ENCODE results near the gene LATS2. TPM values are rescaled to one million over a fixed set of nuclear protein-coding genes. Genes with fewer than 3 reads are reported as not detected.

Gene LATS2
- total RNA-seq, 1 experiment from 2014 or later = 18.8 TPM

- TF ChIP-seq ZNF274 (IDR thresholded peaks at IDR 0.05; ENCODE audit: low read depth, low read length) = no peak
- TF ChIP-seq EGR1 (IDR thresholded peaks at IDR 0.05; ENCODE audit: low read depth) = no peak
- TF ChIP-seq, protein P1, sequence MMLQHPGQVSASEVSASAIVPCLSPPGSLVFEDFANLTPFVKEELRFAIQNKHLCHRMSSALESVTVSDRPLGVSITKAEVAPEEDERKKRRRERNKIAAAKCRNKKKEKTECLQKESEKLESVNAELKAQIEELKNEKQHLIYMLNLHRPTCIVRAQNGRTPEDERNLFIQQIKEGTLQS (IDR thresholded peaks at IDR 0.05) = no peak
- TF ChIP-seq SP1 (IDR thresholded peaks at IDR 0.05; ENCODE audit: low read depth) = no peak
- TF ChIP-seq, protein P2, sequence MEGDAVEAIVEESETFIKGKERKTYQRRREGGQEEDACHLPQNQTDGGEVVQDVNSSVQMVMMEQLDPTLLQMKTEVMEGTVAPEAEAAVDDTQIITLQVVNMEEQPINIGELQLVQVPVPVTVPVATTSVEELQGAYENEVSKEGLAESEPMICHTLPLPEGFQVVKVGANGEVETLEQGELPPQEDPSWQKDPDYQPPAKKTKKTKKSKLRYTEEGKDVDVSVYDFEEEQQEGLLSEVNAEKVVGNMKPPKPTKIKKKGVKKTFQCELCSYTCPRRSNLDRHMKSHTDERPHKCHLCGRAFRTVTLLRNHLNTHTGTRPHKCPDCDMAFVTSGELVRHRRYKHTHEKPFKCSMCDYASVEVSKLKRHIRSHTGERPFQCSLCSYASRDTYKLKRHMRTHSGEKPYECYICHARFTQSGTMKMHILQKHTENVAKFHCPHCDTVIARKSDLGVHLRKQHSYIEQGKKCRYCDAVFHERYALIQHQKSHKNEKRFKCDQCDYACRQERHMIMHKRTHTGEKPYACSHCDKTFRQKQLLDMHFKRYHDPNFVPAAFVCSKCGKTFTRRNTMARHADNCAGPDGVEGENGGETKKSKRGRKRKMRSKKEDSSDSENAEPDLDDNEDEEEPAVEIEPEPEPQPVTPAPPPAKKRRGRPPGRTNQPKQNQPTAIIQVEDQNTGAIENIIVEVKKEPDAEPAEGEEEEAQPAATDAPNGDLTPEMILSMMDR (IDR thresholded peaks at IDR 0.05 in 2 of 3, conservative IDR thresholded peaks at IDR 0.05 in 1 of 3; ENCODE audit: borderline replicate concordance in 1 of 3, insufficient read depth in 1 of 3, low read depth in 2 of 3, low read length in 2 of 3) = no peak
- TF ChIP-seq CEBPB (IDR thresholded peaks at IDR 0.05; ENCODE audit: low read depth) = no peak
- no peak for TF ChIP-seq CBX3 (IDR thresholded peaks at IDR 0.05; ENCODE audit: low read depth)
Measured at GRCh38 chr13:21067848-21068247, 6.5 kb upstream of the LATS2 start (continued).

- CTCF ChIA-PET = no interaction called here
- no peak overlapping the region for H3K4me2 ChIP-seq (ENCODE audit: low read length)
- H3K36me3 ChIP-seq (ENCODE audit: control insufficient read depth in 1 of 2, insufficient read depth in 2 of 2, low read length in 2 of 2) = no peaks in the 10 kb centered on the region
- BruUV-seq (replicated peaks) = no TSS peak
- H3K4me3 ChIP-seq (replicated peaks in 1 of 2; ENCODE audit: low read depth in 1 of 2, low read length in 2 of 2) = no peak overlapping the region
- H2AFZ ChIP-seq (ENCODE audit: low read depth, low read length, poor library complexity, severe bottlenecking) = no peak overlapping the region
- H3K27me3 ChIP-seq (ENCODE audit: insufficient read depth, low read length) = no peaks in the 10 kb centered on the region
- H3K9ac ChIP-seq (ENCODE audit: low read length) = no peak overlapping the region
- no peak for TF ChIP-seq SP1 (IDR thresholded peaks at IDR 0.05; ENCODE audit: low read depth)
- TF ChIP-seq SRF (IDR thresholded peaks at IDR 0.05; ENCODE audit: low read depth) = no peak
- no peak for TF ChIP-seq SIN3A (IDR thresholded peaks at IDR 0.05; ENCODE audit: low read depth)
- no peak for TF ChIP-seq TCF7L2 (IDR thresholded peaks at IDR 0.05; ENCODE audit: borderline replicate concordance, extremely low read depth, insufficient read depth, insufficient read length)
- TF ChIP-seq ELF1 (IDR thresholded peaks at IDR 0.05; ENCODE audit: borderline replicate concordance, low read depth) = no peak
- TF ChIP-seq CEBPB (IDR thresholded peaks at IDR 0.05; ENCODE audit: low read depth) = no peak
- TF ChIP-seq, protein P2 (IDR thresholded peaks at IDR 0.05 in 2 of 3, conservative IDR thresholded peaks at IDR 0.05 in 1 of 3; ENCODE audit: borderline replicate concordance in 1 of 3, insufficient read depth in 1 of 3, low read depth in 2 of 3, low read length in 2 of 3) = no peak
- TF ChIP-seq POLR2A (IDR thresholded peaks at IDR 0.05; ENCODE audit: borderline replicate concordance, extremely low read depth, insufficient read depth, insufficient read length) = no peak
- TF ChIP-seq, protein P3, sequence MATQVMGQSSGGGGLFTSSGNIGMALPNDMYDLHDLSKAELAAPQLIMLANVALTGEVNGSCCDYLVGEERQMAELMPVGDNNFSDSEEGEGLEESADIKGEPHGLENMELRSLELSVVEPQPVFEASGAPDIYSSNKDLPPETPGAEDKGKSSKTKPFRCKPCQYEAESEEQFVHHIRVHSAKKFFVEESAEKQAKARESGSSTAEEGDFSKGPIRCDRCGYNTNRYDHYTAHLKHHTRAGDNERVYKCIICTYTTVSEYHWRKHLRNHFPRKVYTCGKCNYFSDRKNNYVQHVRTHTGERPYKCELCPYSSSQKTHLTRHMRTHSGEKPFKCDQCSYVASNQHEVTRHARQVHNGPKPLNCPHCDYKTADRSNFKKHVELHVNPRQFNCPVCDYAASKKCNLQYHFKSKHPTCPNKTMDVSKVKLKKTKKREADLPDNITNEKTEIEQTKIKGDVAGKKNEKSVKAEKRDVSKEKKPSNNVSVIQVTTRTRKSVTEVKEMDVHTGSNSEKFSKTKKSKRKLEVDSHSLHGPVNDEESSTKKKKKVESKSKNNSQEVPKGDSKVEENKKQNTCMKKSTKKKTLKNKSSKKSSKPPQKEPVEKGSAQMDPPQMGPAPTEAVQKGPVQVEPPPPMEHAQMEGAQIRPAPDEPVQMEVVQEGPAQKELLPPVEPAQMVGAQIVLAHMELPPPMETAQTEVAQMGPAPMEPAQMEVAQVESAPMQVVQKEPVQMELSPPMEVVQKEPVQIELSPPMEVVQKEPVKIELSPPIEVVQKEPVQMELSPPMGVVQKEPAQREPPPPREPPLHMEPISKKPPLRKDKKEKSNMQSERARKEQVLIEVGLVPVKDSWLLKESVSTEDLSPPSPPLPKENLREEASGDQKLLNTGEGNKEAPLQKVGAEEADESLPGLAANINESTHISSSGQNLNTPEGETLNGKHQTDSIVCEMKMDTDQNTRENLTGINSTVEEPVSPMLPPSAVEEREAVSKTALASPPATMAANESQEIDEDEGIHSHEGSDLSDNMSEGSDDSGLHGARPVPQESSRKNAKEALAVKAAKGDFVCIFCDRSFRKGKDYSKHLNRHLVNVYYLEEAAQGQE (IDR thresholded peaks at IDR 0.05; ENCODE audit: low read depth) = no peak
- no peaks in the 10 kb centered on the region for H3K9me3 ChIP-seq (ENCODE audit: control insufficient read depth in 1 of 2, insufficient read depth in 1 of 2, low read depth in 1 of 2, low read length in 2 of 2)
- H3K9me2 ChIP-seq (ENCODE audit: insufficient read depth) = no peaks in the 10 kb centered on the region
- H3K27ac ChIP-seq (ENCODE audit: low read depth, low read length) = no peak overlapping the region
- H3K79me2 ChIP-seq (ENCODE audit: insufficient read depth, low read length) = no peaks in the 10 kb centered on the region
- POLR2A ChIA-PET = no interaction called here
- ATAC-seq = no peak
- RAD21 ChIA-PET (ENCODE audit: low non-redundant PET in 1 of 2, low total read pairs in 2 of 2, uncharacterized antibody in 2 of 2, unreplicated experiment in 2 of 2) = no interaction called here
- intact Hi-C loops (cut with micrococcal nuclease) = no loop called here
- DNase-seq (ENCODE audit: low read depth, low spot score) = no peak
- no peaks in the 10 kb centered on the region for H4K20me1 ChIP-seq (ENCODE audit: insufficient read depth)
- H3K4me1 ChIP-seq (ENCODE audit: control insufficient read depth in 1 of 2, insufficient read depth in 2 of 2, low read length in 2 of 2) = peaks cover 8 to 17% of the 10 kb centered on the region in 2 experiments; a peak in 3 of 4 replicates
Measured at GRCh38 chr13:21066946-21067345, 5.6 kb upstream of the LATS2 start.

Measured in HCT116 (cell line).